ENCODE data around the gene SMYD1.

The SMYD1 gene

GRCh38 chr2:88057437-88057844 is 10.2 kb upstream of the SMYD1 start:
- no peak for DNase-seq

- no peak for DNase-seq
Measured at GRCh38 chr2:88058191-88058590, 9.4 kb upstream of the SMYD1 start.

GRCh38 chr2:88059979-88060906 is 7.4 kb upstream of the SMYD1 start:
- no peak for DNase-seq

- DNase-seq: no peak
Measured at GRCh38 chr2:88060907-88061275, 6.7 kb upstream of the SMYD1 start.

- DNase-seq: no peak
Measured at GRCh38 chr2:88061295-88061694, 6.3 kb upstream of the SMYD1 start.

GRCh38 chr2:88066543-88066942 is 1.1 kb upstream of the SMYD1 start:
- no peak for DNase-seq

- DNase-seq: no peak
Measured at GRCh38 chr2:88067189-88067588, 436 bp upstream of the SMYD1 start.

GRCh38 chr2:88068044-88068443 is 419 bp downstream of the SMYD1 start:
- DNase-seq: no peak

- DNase-seq: no peak
Measured at GRCh38 chr2:88069117-88069516, 1.5 kb downstream of the SMYD1 start.

GRCh38 chr2:88070055-88070454 is 2.4 kb downstream of the SMYD1 start:
- DNase-seq: no peak

- DNase-seq: no peak
Measured at GRCh38 chr2:88071365-88071764, 3.7 kb downstream of the SMYD1 start.

- no peak for DNase-seq
Measured at GRCh38 chr2:88074150-88074549, 6.5 kb downstream of the SMYD1 start.

- DNase-seq: no peak
Measured at GRCh38 chr2:88074854-88075292, 7.2 kb downstream of the SMYD1 start.

GRCh38 chr2:88077080-88077479 is 9.5 kb downstream of the SMYD1 start:
- DNase-seq: no peak

- DNase-seq: no peak
Measured at GRCh38 chr2:88078643-88079172, 11.1 kb downstream of the SMYD1 start.

- no peak for DNase-seq
Measured at GRCh38 chr2:88080545-88080944, 12.9 kb downstream of the SMYD1 start.

- no peak for DNase-seq
Measured at GRCh38 chr2:88081924-88082608, 14.4 kb downstream of the SMYD1 start.

GRCh38 chr2:88082781-88083180 is 15.2 kb downstream of the SMYD1 start:
- no peak for DNase-seq

- DNase-seq: no peak
Measured at GRCh38 chr2:88085099-88085498, 17.5 kb downstream of the SMYD1 start.

GRCh38 chr2:88085602-88086001 is 18.0 kb downstream of the SMYD1 start:
- no peak for DNase-seq

GRCh38 chr2:88086401-88086800 is 18.8 kb downstream of the SMYD1 start:
- no peak for DNase-seq

- no peak for DNase-seq
Measured at GRCh38 chr2:88087073-88087472, 19.4 kb downstream of the SMYD1 start.

- DNase-seq: no peak
Measured at GRCh38 chr2:88087763-88088162, 20.1 kb downstream of the SMYD1 start.

GRCh38 chr2:88088999-88089398 is 21.4 kb downstream of the SMYD1 start:
- no peak for DNase-seq
